ENCODE data around the gene SPTLC2.

Gene SPTLC2

GRCh38 chr14:77503138-77503537, 113.3 kb downstream of the SPTLC2 start:
- no peak for DNase-seq (ENCODE audit: low read depth)

GRCh38 chr14:77502109-77502782, 114.2 kb downstream of the SPTLC2 start:
- DNase-seq (ENCODE audit: low read depth), result no peak

GRCh38 chr14:77498984-77499527, 117.4 kb downstream of the SPTLC2 start:
- DNase-seq (ENCODE audit: low read depth), result no peak

GRCh38 chr14:77498120-77498979, 118.1 kb downstream of the SPTLC2 start, which contains the start of gene ISM2:
ISM2 (minus strand) TSS chr14:77498816; CDS start chr14:77498793, 23 bp downstream.
- peak; percentile 49 for DNase-seq (ENCODE audit: low read depth)

GRCh38 chr14:77495334-77495733, 121.1 kb downstream of the SPTLC2 start:
- no peak for DNase-seq (ENCODE audit: low read depth)

GRCh38 chr14:77491056-77491455, 125.4 kb downstream of the SPTLC2 start:
- no peak for DNase-seq (ENCODE audit: low read depth)

GRCh38 chr14:77490347-77490986, 126.0 kb downstream of the SPTLC2 start:
- DNase-seq (ENCODE audit: low read depth), result no peak

GRCh38 chr14:77489041-77489440, 127.4 kb downstream of the SPTLC2 start:
- no peak for DNase-seq (ENCODE audit: low read depth)

GRCh38 chr14:77488558-77488957, 127.9 kb downstream of the SPTLC2 start:
- DNase-seq (ENCODE audit: low read depth), result no peak

- DNase-seq (ENCODE audit: low read depth), result no peak
These were observed 130.3 kb downstream of the SPTLC2 start for GRCh38 chr14:77485901-77486678.

GRCh38 chr14:77485256-77485655, 131.2 kb downstream of the SPTLC2 start:
- DNase-seq (ENCODE audit: low read depth), result no peak

- DNase-seq (ENCODE audit: low read depth), result no peak
These were observed 134.0 kb downstream of the SPTLC2 start for GRCh38 chr14:77482422-77482821.

GRCh38 chr14:77478796-77479195, 137.6 kb downstream of the SPTLC2 start:
- no peak for DNase-seq (ENCODE audit: low read depth)

GRCh38 chr14:77478029-77478428, 138.4 kb downstream of the SPTLC2 start:
- DNase-seq (ENCODE audit: low read depth), result no peak

- no peak for DNase-seq (ENCODE audit: low read depth)
These were observed 140.9 kb downstream of the SPTLC2 start for GRCh38 chr14:77475432-77476115.

- no peak for DNase-seq (ENCODE audit: low read depth)
These were observed 141.8 kb downstream of the SPTLC2 start for GRCh38 chr14:77474479-77475177.

- no peak for DNase-seq (ENCODE audit: low read depth)
These were observed 142.5 kb downstream of the SPTLC2 start for GRCh38 chr14:77473921-77474320.

- DNase-seq (ENCODE audit: low read depth), result no peak
These were observed 146.1 kb downstream of the SPTLC2 start for GRCh38 chr14:77470224-77470870.

GRCh38 chr14:77469539-77469938, 146.9 kb downstream of the SPTLC2 start:
- no peak for DNase-seq (ENCODE audit: low read depth)

GRCh38 chr14:77469067-77469505, 147.4 kb downstream of the SPTLC2 start:
- no peak for DNase-seq (ENCODE audit: low read depth)

Measured in activated T-cell treated with anti-CD3 and anti-CD28 coated beads for 48 hours (primary cell).